Myocyte (in vitro differentiated cells): Measurements from ENCODE around the gene PTS. TPM values are rescaled to one million over a fixed set of nuclear protein-coding genes. Genes with fewer than 3 reads are reported as not detected.

ENCODE experiments used
- DNase-seq: peaks from one replicate; pipeline ENCODE4 v3.0.0-alpha.2; 2012; ENCODE audit warnings: low read depth
- total RNA-seq: library from RNA; depleted of rRNA; stranded (reverse); fragments of >200 nt; gene quantifications from 2 replicates; pipeline ENCODE4 v1.2.3, GENCODE V29; 2014

PTS gene
- total RNA-seq, 1 donor from 2014 or later: 27.9 TPM

- no peak for DNase-seq
These were observed 4.9 kb upstream of the PTS start for GRCh38 chr11:112221274-112221835.

GRCh38 chr11:112222303-112222702 lies 3.9 kb upstream of the PTS start:
- DNase-seq: no peak

- DNase-seq: no peak
These were observed 3.1 kb upstream of the PTS start for GRCh38 chr11:112223121-112223520.

- DNase-seq: no peak
These were observed 2.3 kb upstream of the PTS start for GRCh38 chr11:112223754-112224532.

- DNase-seq: no peak
These were observed 521 bp upstream of the PTS start for GRCh38 chr11:112225753-112226061.

- DNase-seq: peak; percentile 9
These were observed 688 bp downstream of the PTS start for GRCh38 chr11:112226831-112227401.

GRCh38 chr11:112227471-112227870 lies 1.2 kb downstream of the PTS start:
- DNase-seq: peak; percentile 19

GRCh38 chr11:112228706-112229105 lies 2.5 kb downstream of the PTS start:
- DNase-seq: no peak

- DNase-seq: no peak
These were observed 2.9 kb downstream of the PTS start for GRCh38 chr11:112229159-112229558.

- peak; percentile 55 for DNase-seq
These were observed 3.7 kb downstream of the PTS start for GRCh38 chr11:112229746-112230433.

GRCh38 chr11:112231952-112232351 lies 5.7 kb downstream of the PTS start:
- DNase-seq: no peak

GRCh38 chr11:112235750-112236390 lies 9.6 kb downstream of the PTS start:
- DNase-seq: no peak

GRCh38 chr11:112237451-112237850 lies 11.2 kb downstream of the PTS start:
- DNase-seq: no peak

GRCh38 chr11:112238041-112238440 lies 11.8 kb downstream of the PTS start:
- DNase-seq: no peak

- DNase-seq: peak; percentile 82
These were observed 15.3 kb downstream of the PTS start for GRCh38 chr11:112241486-112241885.

- no peak for DNase-seq
These were observed 21.0 kb downstream of the PTS start for GRCh38 chr11:112247201-112247600.

GRCh38 chr11:112248201-112248600 lies 22.0 kb downstream of the PTS start:
- DNase-seq: peak; percentile 42

GRCh38 chr11:112249871-112250610 lies 23.8 kb downstream of the PTS start:
- no peak for DNase-seq

GRCh38 chr11:112253605-112254242 lies 27.5 kb downstream of the PTS start:
- peak; percentile 19 for DNase-seq

- DNase-seq: peak; percentile 84
These were observed 29.0 kb downstream of the PTS start for GRCh38 chr11:112255067-112255720.
